GM18499 (cell line): ENCODE data around the gene ITPKC.

Experiments used
- ATAC-seq: cut with Tn5 transposase; IDR thresholded peaks from one replicate; pipeline ENCODE4 v1.9.1; 2021; ENCODE audit warnings: moderate number of reproducible peaks; ENCODE audit not compliant: insufficient read depth, unreplicated experiment

The ITPKC gene

DNA sequence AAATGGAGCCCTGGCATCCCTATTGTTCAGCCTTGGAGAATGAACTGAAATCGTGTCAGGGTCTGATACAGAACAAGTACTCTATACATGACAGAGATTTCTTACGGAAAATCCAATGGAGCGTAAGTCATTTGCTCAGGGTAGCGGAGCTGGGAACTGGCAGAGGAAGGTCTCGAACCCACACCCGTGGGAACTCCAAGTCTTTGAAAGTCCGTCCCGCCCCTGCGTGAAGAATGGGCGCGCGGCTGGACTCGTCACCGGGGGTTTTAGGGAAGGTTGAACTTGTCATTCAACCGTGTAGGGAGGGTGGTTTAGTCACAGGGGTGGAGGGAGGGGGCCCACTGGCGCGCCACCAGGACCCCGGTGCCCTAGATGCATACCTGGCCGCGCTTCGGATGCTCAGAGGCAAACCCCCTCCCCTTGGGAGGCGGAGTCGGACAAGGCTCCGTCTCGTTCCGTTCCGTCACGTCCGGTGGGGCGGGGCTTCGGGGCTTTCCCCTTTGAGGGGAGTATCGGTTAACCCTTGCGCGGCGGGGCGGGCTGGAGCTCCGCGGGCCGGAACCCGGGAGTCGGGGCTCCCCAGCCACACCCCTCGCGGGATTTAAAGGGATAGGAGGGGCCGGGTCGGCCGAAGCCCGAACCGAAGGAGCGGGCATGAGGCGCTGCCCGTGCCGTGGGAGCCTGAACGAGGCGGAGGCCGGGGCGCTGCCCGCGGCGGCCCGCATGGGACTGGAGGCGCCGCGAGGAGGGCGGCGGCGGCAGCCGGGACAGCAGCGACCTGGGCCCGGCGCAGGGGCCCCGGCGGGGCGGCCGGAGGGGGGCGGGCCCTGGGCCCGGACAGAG is at the start of gene ITPKC, which contains the start of gene COQ8B:
Gene ITPKC (plus strand): TSS at position 631 of the 843 bp plus-strand sequence. CDS start 24 bp downstream, at position 655.
Gene COQ8B (minus strand): TSS at position 405 of the 843 bp plus-strand sequence. CDS start 2,254 bp downstream, outside the sequence.
- ATAC-seq: peak; percentile 53

DNA sequence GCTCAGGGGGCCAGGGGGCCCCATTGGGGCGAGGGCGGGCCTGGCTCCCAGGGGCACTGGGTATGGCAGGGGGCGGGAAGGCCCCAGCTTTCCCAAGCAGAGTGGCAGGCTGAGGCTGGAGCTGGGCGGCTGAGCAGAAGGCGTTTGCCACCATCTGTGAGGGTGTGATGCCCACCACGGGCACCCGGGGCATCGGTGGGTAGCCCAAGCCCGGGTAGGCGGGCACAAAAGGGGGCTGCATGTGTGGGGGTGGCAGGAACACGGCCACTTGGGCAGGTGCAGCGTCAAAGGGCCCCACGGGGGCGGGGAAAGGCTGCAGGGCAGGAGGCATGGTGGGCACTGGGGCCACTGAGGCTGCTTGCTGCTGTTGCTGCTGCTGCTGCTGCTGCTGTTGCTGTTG is 49.3 kb upstream of the ITPKC start:
- ATAC-seq: no peak

DNA sequence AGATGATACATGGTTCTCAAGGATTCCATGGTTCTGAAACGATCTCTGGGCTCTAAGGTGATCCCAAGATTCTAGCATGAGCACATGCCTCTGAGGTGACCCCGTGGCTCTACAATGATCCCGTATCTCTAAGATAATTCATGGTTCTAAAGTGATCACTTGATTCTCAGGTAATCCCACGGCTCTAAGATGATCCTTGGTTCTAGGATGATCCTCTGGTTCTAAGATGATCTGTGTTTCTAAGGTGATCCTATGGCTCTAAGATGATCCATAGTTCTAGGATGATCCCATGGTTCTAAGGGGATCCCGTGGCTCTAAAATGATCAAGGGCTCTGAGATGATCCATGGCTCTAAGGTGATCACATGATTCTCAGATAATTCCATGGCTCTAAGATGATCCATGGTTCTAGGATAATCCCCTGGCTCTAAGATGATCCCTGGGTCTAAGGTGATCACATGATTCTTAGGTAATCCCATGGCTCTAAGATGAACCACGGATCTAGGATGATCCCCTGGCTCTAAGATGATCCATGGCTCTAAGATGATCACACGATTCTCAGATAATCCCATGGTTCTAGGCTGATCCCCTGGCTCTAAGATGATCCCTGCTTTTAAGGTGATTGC is 47.8 kb upstream of the ITPKC start:
- no peak for ATAC-seq

DNA sequence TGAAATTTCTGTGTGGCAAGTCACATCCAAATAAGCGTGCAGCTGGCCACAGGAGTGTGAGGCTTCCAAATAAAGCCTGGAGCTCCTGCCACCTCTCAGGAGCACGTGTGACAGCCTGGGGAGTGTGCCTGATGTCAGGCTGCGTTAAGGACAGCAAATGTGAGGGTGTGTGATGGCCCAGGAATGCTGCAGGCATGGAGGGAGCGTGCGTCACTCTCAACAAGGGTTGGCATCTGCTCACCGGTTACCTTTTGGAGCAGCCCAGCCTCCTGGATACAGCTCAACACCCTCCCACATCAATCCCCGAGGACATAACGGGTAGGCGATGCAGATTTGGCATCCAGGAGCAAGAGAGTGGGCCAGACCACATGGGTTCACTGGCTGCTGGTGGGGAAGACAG is 45.5 kb upstream of the ITPKC start:
- ATAC-seq: no peak

DNA sequence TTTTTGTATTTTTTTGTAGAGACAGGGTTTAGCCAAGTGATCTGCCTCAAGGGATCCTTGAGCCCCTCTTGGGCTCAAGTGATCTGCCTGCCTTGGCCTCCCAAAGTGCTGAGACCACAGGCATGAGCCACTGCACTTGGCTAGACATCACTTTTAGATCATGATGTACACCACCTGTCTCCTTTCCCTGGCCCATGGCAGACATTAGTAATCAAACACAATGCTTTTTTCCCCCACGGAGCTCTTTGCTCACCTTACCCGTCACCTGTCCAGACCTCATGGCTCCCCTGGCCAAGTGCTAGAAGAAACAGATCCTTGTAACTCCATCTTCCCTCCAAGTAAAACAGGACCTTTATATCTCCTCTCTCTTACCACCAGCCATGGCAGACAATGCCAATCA is 44.9 kb upstream of the ITPKC start:
- ATAC-seq: no peak

DNA sequence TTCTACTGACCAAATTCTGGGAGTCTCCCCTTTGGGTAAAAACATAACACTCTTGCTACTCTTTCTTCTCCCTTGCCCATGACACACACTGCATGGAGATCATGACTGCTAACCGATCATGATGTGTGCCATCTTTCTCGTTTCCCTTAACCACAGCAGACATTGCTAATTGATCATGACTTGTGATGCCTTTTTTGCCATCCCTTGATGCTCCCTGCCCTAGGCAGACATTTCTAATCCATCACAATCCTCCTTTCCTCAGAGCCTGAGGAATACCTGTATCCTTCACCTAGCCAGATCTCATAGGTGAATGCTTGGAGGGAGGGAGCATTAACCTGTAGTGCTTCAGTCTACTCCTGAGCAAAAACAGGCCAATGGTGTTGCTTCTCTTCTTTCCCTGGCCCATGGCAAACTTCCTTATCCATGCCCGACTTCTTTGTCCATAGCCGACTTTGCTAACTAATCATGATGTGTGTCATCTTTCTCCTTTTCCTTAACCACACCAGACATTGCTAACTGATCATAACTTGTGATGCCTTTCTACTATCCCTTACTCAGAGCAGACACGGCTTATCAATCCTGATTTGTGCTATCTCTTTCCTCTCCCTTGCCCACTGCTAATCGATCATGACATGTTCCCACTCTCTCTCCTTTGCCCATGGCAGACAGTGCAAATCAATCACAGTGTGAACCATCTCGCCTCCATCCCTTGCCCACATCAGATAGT is 44.2 kb upstream of the ITPKC start:
- no peak for ATAC-seq

DNA sequence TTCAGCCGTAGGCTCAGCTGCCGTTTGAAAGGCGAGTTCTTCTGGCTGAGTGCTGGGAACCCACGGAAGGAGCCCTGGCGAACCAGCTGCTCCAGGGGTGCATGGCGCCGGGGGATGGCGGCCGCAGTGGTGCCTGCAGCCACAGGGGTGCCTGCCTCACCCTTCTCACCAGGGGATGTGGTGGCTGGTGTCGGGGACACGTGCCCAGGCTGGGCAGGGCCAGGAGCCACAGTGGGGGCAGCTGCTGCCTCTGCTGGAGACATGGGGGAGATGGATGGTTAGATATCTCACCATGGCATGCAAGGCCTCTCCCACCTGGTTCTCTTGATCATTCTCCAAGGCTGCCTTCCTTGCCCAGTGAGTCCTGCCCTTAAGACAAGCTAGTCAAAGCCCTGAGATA is 43.5 kb upstream of the ITPKC start:
- no peak for ATAC-seq

DNA sequence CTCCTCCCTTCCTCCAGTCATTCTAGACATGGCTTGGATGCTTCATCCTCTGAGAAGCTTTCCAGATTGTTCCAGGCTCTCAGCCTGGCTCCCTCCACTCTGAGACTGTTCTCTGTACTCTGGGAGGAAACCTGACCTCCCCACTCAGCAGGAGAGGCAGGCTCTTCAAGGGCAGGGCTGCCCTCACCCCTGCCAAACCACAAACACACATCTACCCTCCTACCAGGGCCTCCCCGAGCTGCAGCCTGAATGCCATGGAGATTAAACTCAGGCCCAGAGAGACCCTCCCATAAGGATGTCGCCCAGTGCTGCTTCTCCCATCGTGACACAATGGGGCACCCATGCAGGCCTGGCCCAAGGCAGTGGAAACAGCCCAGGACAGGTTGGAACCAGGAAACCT is 42.6 kb upstream of the ITPKC start:
- ATAC-seq: no peak

DNA sequence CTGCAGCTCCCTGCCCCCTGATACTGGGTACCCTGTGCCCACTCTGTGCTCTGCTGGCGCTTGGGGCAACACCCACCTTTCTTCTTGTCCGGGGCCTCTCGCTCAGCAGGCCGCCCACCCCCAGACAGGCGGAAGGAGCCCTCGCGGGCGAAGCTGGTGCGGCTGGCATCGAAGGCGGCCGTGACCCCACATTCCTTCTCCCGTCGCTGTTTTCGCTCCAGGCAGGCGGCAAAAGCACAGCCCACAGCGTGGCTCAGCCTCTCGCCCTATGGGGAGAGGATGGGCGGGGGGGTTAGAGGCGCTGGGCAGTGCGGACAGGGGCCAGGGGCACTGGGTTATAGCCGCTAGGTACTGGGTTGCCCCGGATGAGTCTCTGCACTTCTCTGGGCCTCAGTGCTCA is 39.8 kb upstream of the ITPKC start:
- ATAC-seq: no peak

DNA sequence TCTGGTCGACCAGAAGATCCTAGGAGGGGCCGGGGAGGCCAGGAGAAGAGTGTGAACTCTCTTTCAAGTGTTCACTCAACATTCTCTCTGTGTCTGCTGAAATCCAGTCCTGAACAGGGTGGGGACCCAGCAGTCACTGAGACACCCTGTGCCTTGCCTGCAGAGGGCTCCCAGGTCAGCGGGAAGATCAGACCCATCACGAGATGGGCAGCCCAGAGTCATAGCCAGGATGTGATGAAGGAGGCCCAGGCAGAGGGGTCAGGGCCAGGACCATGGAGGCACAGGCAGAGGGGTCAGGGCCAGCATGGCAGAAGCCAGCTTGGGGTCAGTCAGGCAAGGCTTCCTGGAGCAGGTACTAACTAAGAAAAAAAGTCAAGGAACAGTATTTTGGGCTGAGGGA is 35.9 kb upstream of the ITPKC start:
- ATAC-seq: no peak

DNA sequence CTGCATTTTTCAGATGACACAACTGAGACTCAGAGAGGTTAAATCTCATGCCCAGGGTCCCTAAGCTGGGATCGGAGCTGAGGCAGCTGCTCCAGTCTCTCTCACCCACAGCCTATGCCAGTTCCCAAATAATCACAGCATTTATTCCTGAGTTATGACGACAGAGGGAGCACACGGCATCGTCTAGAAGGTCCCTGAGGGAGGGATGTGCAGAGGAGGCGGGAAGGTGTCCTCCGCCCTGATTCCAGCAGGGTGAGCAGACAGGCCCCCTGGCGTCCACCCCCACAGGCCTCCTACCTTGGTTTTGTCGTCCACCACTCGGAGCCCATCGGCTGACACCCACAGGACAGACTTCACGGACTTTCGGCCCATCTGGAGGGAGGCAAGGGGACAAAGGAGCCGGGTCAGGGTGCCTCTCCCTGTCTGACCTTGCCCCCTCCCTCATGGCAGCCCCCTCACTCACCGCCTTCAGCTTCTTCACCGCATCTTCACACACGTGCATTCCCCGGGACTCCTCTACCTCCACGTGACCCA is 34.4 kb upstream of the ITPKC start:
- no peak for ATAC-seq

DNA sequence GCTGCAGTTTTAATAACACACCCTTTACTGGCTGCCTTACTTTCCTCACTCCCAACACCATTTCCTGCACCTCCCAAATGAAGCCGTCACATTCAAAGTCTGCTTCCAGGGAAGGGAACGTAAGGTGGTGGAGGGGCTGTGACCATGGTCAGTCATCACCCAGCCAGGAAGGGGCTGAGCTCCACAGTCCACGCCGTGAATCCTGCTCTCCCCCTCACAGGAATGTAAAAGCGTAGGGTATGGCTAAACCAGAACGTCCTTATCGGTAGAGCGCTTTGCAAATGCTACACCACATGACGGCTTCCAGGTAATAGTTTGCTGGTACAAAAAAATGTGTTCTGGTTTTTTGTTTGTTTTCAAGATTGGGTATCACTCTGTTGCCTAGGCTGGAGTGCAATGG is 33.5 kb upstream of the ITPKC start:
- no peak for ATAC-seq

DNA sequence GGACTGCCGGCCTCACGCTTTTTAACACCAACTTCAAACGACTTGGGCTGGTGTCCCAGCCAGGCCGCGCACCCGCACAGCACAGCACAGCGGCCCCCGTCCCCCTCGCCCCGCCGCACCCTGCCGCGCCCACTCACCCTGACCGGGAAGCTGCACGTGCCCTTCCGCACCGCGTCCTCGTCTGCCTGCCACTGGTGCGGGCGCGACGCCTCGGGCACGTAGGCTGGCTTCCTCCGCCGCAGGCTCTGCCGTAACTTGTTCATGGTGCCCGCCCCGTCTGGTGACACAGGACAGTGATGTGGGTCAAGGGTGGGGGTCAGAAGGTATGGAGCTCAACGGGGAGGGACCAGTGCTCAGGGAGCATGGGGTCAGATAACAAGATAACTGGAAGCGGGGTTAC is 32.6 kb upstream of the ITPKC start:
- no peak for ATAC-seq

DNA sequence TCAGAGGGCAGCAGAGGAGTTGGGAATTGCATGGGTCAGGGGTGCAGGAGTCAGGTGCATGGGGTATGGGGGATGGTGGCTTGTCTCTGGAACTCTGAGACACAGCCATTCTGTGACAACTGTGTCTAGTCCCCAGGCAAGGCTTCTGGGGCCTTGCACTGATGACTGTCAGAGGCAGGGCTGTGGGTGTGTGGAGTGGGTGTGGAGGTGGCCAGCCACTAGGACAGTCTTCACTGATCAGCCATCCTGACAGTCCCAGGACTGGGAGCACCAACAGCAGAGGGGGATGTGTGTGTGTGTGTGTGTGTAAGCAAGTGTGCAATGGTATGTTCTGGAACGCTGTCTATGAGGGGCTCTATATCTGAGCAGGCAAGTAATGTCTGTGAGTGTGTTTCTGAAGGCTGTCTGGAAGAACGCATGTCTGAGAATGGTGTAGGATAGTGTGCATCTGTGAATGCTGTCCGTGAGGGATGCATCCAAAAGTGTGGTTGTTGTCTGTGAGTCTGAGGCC is 31.8 kb upstream of the ITPKC start:
- no peak for ATAC-seq

DNA sequence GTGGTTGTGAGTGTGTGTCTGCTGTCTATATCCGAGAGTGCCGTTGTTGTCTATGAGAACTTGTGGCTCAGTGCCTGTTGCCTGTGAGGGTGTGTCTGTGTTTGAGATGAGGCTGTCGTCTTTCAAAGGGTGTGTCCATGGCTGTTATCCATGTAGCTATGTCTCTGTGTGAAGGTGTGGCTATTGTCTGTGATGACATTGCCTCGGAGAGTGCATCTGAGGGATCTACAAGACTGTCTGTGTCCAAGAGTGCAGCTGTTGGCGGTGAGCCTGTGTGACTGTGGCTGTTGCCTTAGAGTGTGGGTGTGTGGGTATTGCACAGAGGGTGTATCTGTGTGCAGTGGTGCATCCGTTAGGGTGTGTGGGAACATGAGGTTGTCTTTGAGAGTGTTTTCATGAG is 31.3 kb upstream of the ITPKC start:
- ATAC-seq: no peak

DNA sequence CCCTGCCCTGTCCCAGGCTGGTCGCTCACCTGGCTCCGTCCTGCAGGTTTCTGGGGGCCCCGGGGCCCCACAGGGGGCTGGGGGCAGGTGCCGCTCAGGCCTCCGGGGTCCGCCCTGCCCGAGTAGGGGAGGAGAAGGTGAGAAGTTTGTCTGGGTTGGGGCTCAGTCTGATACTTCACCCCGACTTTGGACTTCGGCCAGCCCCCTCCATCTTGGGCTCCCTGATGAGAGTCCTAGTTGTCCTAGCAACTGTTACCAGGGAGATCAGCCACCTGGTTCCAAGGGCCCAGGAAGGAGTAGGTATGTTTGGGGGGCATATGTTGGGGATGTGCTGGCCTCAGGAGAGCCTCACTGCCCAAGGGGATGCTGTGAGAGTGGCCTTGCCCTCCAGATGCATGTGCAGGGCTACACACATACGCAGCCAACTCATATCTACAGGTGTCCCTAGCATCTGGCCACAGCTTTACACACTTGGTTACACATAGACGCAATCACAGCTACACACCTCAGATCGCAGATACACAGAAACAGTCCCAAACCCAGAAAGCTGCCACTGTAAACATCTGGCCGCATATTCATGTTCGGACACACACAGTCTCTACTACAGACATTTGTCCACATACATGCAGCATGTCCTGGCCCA is 29.9 kb upstream of the ITPKC start:
- no peak for ATAC-seq

DNA sequence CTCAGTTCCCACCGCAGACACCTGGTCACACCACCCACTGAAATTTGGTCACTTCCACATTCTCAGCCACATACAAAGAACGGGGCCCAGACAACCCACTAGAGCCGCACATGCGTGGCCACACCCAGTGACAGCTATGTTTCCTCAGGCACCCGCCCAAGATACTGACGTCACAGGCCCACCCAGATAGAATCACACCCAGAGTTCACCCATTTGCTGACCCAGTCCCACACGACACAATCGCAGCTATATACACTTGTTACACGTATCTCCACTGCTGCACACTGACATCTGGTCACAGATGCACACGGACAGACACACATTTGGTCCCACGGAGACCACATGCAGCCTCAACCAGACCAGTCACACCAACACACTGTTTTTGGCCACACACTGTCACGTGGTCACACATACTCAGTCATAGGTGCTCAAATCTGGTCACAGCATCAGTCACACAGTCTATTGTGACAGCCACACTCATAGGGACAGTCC is 29.3 kb upstream of the ITPKC start:
- ATAC-seq: no peak

DNA sequence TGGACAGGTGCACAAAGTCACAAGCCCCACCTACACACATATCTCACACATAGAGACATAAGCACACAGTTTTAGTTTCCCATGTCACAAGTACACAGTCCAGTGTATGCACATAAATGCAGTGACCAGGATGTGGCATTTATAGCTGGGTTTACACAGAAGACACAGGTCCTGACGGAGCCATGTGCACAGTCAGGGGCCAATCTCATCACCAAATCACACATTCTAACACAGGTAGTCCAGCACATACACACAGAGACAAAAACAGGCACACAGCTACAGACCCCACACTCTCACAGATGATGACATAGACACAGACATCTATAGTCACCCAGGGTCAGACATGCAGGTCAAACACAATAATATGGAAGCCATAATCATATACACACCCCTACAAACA is 28.6 kb upstream of the ITPKC start:
- ATAC-seq: no peak

DNA sequence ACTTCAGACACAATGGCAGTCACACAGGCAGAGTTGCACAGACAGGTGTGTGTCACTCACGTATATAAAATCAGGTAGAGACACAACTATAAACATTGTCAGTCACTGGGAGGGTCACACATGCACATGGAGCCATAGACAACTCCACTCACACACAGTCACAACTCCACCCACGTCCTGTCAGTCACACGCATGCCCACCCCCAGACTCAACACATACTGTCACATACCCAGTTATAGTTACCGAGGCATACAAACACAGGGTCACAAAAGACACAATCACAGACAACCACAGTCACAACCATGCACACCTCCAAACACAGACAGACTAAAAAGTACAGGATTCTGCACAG is 27.9 kb upstream of the ITPKC start:
- ATAC-seq: no peak

DNA sequence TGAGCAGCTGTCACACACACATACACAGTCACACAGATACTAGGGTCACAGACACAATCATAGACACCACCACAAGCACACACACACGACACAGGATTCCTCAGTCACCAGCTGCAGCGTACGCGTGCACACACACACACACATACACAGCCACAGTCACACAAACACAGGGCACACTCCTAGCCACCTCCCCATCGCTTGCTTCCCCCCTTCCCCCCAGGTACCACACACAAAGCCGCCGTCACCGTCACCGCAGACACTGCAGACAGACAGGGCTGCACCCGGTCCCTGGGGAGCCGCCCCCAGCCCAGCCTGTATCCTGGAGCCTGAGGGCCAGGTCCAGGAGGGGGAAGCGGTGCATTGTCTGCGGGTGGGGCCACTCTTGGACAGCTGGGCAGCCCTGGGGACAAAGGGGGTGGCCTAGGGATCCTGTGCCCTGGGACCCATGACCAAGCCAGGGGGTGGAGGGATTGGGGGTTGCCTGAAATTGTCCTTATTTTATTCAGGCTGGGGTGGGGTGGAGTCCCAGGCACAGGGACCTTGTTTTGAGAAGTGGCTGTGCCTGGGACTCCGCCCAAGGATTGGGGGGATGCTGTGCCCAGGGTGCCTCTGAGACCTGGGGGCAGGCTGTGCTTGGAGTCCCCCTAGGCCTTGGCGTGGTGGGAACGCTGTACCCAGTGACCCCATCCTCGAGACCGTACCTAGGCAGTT is 27.4 kb upstream of the ITPKC start:
- ATAC-seq: no peak
